CD1c-positive myeloid dendritic cell (primary cell): ENCODE measurements around the gene POU1F1.
"Not testable (repeated sequence)": the region's sequence is repeated elsewhere in the genome, so short reads cannot be mapped to it uniquely, and the experiment has no call there.

ENCODE experiments used
- DNase-seq: peaks from one replicate; pipeline ENCODE4 v3.0.0-alpha.2; 2016; ENCODE audit errors: extremely low spot score

POU1F1 gene

GRCh38 chr3:87276484-87276883 lies at the start of gene POU1F1:
Gene POU1F1 (minus strand): TSS chr3:87276584. CDS start chr3:87276462, 122 bp downstream.
- DNase-seq, result no peak

GRCh38 chr3:87324609-87325008 lies 48.2 kb upstream of the POU1F1 start:
- DNase-seq, result no peak

- DNase-seq, result no peak
Observed at GRCh38 chr3:87320756-87321626, 44.6 kb upstream of the POU1F1 start.

GRCh38 chr3:87318617-87319021 lies 42.2 kb upstream of the POU1F1 start:
- no peak for DNase-seq

- DNase-seq, result no peak
Observed at GRCh38 chr3:87317779-87318178, 41.4 kb upstream of the POU1F1 start.

- no peak for DNase-seq
Observed at GRCh38 chr3:87313641-87314040, 37.3 kb upstream of the POU1F1 start.

- DNase-seq, result no peak
Observed at GRCh38 chr3:87311309-87311708, 34.9 kb upstream of the POU1F1 start.

GRCh38 chr3:87309601-87310000 lies 33.2 kb upstream of the POU1F1 start:
- DNase-seq, result no peak

GRCh38 chr3:87307805-87308204 lies 31.4 kb upstream of the POU1F1 start:
- DNase-seq, result no peak

GRCh38 chr3:87305517-87305916 lies 29.1 kb upstream of the POU1F1 start:
- no peak for DNase-seq

- not testable (repeated sequence) for DNase-seq
Observed at GRCh38 chr3:87305031-87305430, 28.6 kb upstream of the POU1F1 start.

- peak; percentile 44 for DNase-seq
Observed at GRCh38 chr3:87298111-87298718, 21.8 kb upstream of the POU1F1 start.

- DNase-seq, result no peak
Observed at GRCh38 chr3:87288446-87288845, 12.1 kb upstream of the POU1F1 start.

GRCh38 chr3:87287011-87287410 lies 10.6 kb upstream of the POU1F1 start:
- DNase-seq, result no peak

GRCh38 chr3:87272718-87273341 lies 3.6 kb downstream of the POU1F1 start:
- no peak for DNase-seq

- no peak for DNase-seq
Observed at GRCh38 chr3:87270908-87271700, 5.3 kb downstream of the POU1F1 start.

- DNase-seq, result no peak
Observed at GRCh38 chr3:87269723-87270122, 6.7 kb downstream of the POU1F1 start.

GRCh38 chr3:87268646-87269211 lies 7.7 kb downstream of the POU1F1 start:
- DNase-seq, result no peak

GRCh38 chr3:87267953-87268645 lies 8.3 kb downstream of the POU1F1 start:
- no peak for DNase-seq

GRCh38 chr3:87261925-87262324 lies 14.5 kb downstream of the POU1F1 start:
- DNase-seq, result no peak

- peak; percentile 62 for DNase-seq
Observed at GRCh38 chr3:87260270-87260669, 16.1 kb downstream of the POU1F1 start.
